Left hindlimb (tissue), 1 donor: ENCODE data around the gene FOXS1.
A peak's percentile ranks its signal among the peaks of the same experiment; 100 is the strongest.

Source experiments
- DNase-seq: peaks from one replicate; pipeline ENCODE4 v3.0.0-alpha.2; 2018

Gene FOXS1

DNA sequence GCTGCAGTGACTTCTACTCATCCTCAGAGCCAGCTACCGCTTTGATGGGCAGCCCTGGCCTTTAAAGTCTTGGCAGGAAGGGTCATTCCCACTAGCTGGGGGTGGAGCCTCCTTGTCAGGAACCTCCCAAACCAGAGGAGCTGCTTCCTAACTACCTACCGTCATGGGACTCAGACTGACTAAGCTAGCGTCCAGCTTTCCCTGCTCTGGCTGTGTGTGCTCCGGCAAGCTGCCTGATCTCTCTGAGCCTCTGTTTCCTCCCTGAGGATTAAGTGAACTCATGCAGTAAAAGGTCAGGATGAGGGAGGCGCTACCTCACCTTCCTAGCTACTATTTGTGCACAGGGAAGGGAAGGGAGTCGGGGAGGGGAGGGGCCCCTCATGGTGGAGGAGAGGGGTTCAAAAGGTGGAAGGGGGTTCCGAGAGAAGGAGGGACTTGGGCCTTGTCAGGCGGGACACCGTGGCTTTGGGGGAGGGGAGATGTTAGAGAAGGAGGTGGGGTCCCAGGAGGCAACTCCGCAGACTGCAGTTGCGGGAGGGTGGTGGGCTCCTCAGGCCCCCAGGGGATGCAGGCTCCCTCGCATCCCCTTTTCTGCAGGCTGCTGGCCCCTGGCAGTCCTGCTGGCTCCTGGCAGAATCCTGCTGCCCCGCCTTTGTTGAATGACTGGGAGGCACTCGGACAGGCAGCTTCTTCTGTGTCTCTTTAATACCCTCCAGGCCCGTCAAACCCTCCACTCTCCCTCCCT lies 15.2 kb upstream of the FOXS1 start:
- DNase-seq: no peak

- DNase-seq: no peak
These were observed 14.6 kb upstream of the FOXS1 start for GRCh38 chr20:31859998-31860380.

GRCh38 chr20:31859266-31859997 lies 14.0 kb upstream of the FOXS1 start:
- no peak for DNase-seq

- no peak for DNase-seq
These were observed 13.3 kb upstream of the FOXS1 start for GRCh38 chr20:31858760-31859083.

DNA sequence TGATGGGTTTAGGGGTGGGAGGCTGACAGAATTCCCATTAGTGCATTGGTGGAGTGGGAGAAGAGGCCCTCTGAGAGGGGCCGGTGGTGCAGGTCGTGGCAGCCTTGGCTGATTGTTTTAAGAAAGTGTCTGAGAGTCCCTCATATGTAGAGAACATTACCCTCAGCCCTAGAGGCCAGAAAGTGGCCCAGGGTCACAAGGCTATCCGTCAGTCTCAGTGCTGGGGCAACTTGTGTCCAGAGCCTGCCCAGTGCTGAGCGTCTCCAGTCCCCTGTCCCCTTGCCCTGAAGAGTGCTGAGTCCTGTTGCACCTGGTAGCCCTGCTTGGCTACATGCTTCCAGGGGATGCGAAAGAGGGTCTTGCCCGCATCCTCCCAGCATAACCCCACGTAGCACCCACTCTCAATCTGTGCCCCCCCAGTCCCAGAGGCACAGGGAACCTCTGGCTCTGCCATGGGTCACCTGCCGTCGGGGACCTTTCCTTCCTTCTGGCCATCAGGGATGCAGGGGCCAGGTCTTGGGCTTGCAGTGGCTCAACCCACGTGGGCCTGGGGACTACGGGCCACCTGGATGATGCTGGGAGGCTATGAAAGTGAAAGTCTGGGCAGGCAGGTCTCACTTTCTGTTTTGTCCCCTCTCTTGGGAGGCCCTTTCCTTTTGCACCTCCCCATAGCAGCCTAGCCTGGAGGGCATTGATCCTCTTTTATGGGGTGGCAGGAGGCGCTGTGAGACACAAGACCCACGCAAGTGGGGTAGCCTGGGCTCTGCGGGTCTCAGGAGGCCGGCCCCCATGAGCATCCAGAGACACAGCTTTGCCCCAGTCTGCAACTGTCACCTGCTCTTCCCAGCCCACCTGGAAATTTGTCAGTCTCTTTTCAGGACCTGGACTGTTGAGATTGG lies 12.7 kb upstream of the FOXS1 start:
- DNase-seq: peak; percentile 31

- peak; percentile 5 for DNase-seq
These were observed 11.1 kb upstream of the FOXS1 start for GRCh38 chr20:31856516-31856915.

- DNase-seq: no peak
These were observed 8.1 kb upstream of the FOXS1 start for GRCh38 chr20:31853481-31853880.

DNA sequence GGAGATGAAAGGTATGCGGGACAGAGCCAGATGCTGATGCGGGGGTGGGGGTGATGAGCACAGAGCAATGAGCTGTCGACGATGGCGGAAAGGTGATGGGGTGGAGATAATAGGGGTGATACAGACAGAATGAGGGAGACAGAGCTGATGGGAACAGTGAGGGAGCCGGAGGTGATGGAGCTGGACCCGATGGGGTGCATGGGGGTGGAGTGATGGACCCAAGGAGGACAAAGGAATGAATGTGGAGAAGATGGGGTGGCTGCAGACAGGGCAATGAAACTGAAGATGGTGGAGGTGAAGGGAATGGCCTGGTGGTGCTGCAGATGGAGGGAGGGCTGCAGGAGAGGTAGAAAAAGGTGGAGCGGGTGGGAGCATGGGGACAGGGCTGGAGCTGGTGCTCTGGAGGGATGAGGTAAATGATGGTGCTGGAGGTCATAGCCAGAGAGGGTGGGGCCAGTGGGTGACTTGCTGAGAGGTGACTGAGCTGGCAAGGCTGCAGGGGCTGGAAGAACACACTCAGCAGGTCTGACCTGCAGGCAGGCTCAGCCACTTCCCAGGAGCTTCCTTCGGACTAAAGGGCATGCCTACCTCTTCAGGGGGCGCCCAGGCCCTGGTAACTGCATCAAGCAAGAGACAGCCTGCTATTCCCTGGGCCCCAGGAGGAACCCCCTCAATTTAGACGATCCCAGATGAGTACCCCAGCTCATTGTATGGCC lies 6.0 kb upstream of the FOXS1 start:
- DNase-seq: peak; percentile 16

GRCh38 chr20:31849306-31849930 lies 4.0 kb upstream of the FOXS1 start:
- no peak for DNase-seq

- no peak for DNase-seq
These were observed 2.9 kb upstream of the FOXS1 start for GRCh38 chr20:31848088-31848999.

- DNase-seq: no peak
These were observed 1.4 kb upstream of the FOXS1 start for GRCh38 chr20:31846793-31847138.

- no peak for DNase-seq
These were observed 586 bp downstream of the FOXS1 start for GRCh38 chr20:31844737-31845299.

GRCh38 chr20:31843881-31844280 lies 1.5 kb downstream of the FOXS1 start:
- no peak for DNase-seq

- DNase-seq: no peak
These were observed 2.1 kb downstream of the FOXS1 start for GRCh38 chr20:31843288-31843687.

GRCh38 chr20:31842471-31843157 lies 2.8 kb downstream of the FOXS1 start:
- no peak for DNase-seq

- no peak for DNase-seq
These were observed 3.5 kb downstream of the FOXS1 start for GRCh38 chr20:31841928-31842327.

DNA sequence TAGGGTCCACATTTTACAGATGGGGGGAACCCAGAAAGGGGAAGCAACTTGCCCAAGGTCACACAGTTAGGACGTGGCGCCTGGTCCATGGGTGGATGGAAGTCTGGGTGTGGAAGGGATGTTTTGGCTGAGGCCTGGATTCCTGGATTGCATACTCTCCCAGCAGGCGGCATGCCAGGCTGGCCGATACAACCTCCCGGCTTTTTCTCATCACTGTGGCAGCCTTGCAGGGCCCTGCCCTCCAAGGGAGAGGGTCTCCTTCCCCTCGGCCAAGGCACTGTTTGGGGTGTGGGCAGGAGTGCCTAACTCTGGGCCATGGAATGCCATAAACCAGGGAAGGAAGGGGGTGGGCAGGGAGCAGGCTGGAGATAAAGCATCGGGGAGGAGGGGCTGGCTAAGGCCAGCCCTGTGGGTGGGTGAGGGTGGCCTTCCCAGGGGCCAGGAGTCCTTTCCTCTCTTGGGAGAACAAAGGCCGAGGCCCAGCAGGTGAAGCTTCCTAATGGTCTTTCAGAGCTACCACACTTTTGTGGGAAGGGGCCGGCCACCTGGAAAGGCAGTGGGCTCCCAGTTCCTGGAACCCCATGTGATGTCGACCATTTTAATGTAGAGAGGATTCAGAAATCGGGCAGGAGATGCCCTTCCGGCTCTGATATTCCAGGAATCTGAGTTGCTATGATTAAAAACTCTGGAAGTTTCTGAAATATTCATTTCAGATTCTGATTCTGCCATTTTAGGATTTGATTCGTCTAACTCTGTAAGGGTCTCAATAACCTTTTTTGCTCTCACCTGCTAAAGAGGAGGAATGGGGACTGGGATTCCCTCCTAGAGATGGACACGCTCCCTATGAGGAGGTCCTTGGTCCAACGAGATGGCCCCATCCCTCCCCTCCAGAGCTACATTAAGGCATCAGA lies 4.2 kb downstream of the FOXS1 start:
- no peak for DNase-seq

DNA sequence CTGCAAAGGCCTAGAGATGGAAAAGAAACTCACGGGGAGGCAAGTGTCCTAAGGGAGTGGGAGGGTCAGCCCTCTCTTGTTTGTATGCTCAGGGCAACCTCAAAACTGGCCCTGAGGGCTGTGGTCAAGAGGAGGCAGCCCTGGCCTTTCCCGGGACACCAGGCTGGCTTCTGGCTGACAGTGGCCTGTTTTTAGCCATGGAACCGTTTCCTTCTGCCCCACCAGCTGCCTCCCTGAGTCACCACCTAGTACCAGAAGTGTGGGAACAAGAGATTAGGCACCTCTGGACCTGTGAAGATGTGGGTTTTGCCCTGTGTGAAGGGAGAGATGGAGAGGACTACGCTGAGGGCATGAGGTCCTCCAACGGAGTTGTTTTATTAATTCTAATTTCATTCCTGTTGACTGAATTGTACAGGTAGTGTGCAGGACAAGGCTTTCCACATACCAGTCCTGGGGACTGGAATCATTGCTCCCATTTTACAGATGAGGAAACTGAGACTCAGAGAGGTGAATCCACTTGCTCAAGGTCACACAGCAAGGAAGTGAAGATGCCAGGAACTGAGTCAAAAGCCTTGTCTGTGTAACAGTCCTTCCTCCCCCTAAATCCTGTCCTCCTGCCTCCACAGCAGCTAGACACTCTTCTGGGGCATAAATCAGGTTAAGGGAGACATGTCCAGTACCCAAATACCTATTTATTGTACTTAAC lies 5.5 kb downstream of the FOXS1 start:
- no peak for DNase-seq
